GM20000 (cell line): ENCODE data around the gene LUC7L3.

ENCODE experiments used
- DNase-seq: peaks from one replicate; pipeline ENCODE4 v3.0.0; 2012; ENCODE audit warnings: low spot score
- CTCF ChIP-seq: IDR thresholded peaks from 2 replicates; pipeline ENCODE4 v1.5.1; 2012; ENCODE audit warnings: mild to moderate bottlenecking, control low read depth; ENCODE audit errors: extremely low read depth, missing control alignments

The LUC7L3 gene

GRCh38 chr17:50687200-50688066, 32.0 kb upstream of the LUC7L3 start:
- no peak for TF ChIP-seq CTCF
- no peak for DNase-seq

GRCh38 chr17:50688245-50688644, 31.2 kb upstream of the LUC7L3 start:
- DNase-seq = no peak
- no peak for TF ChIP-seq CTCF

GRCh38 chr17:50689251-50689650, 30.2 kb upstream of the LUC7L3 start:
- no peak for TF ChIP-seq CTCF
- no peak for DNase-seq

- DNase-seq = no peak
- no peak for TF ChIP-seq CTCF
Measured at GRCh38 chr17:50689956-50690886, 29.2 kb upstream of the LUC7L3 start.

- TF ChIP-seq CTCF = no peak
- no peak for DNase-seq
Measured at GRCh38 chr17:50690887-50691549, 28.4 kb upstream of the LUC7L3 start.

GRCh38 chr17:50691550-50692447, 27.6 kb upstream of the LUC7L3 start:
- no peak for TF ChIP-seq CTCF
- no peak for DNase-seq
